Stimulated activated CD8-positive, alpha-beta memory T cell treated with anti-CD3 and anti-CD28 coated beads, Interleukin-12 subunit alpha, Interleukin-12 subunit beta, amount 100 ng/mL, for 24 hours (primary cell): Measurements from ENCODE around the gene AIP.

Source experiments
- DNase-seq: peaks from one replicate; pipeline ENCODE4 v3.0.0-alpha.2; 2020; ENCODE audit errors: extremely low read depth

Gene AIP

GRCh38 chr11:67493548-67494370, 10.9 kb downstream of the AIP start:
- no peak for DNase-seq

- no peak for DNase-seq
These were observed 11.8 kb downstream of the AIP start for GRCh38 chr11:67494371-67495233.

- DNase-seq = no peak
These were observed 12.6 kb downstream of the AIP start for GRCh38 chr11:67495234-67496005.

DNA sequence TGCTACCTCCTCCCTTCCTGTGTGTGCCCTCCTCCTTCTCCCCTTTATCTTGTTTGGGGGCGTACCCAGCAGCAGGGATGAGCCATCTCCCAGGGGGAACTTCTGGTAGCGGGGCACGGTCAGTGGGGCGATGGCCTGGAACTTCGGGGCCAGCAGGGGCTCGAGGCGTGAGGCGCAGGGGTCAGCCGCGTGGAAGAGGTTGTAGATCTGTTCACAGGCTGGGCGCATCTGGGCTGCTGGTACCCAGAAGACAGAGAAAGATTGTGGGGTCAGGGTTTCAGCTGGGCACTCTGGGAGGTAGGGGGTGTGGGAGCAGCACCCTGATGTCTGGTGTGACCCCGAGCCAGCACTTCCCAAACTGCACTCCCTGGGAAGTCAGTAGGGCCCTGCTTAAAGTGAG, 13.3 kb downstream of the AIP start:
- no peak for DNase-seq

GRCh38 chr11:67497656-67498291, 14.9 kb downstream of the AIP start:
- DNase-seq = no peak

DNA sequence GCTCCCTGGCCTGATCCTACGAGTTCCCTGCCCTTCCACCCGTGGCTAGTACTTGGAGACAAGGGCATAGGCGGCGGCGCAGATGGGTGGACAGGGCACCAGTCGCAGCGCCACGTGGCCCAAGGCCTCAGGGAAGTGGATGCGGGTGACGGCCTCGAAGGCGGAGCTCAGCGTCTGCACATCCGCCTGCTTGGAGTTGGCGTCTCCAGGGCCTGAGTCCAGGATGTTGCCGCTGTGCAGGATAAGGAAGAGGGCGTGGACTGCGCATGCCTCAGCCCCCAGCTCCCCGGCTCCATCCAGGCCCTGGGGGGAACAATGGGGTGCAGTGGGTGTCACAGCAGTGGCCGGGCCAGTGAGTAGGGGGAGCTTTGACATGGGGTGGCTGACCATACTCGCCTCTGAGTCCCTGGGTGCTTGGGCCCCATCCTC, 15.7 kb downstream of the AIP start:
- DNase-seq = no peak

GRCh38 chr11:67499808-67500483, 17.1 kb downstream of the AIP start:
- DNase-seq = no peak

DNA sequence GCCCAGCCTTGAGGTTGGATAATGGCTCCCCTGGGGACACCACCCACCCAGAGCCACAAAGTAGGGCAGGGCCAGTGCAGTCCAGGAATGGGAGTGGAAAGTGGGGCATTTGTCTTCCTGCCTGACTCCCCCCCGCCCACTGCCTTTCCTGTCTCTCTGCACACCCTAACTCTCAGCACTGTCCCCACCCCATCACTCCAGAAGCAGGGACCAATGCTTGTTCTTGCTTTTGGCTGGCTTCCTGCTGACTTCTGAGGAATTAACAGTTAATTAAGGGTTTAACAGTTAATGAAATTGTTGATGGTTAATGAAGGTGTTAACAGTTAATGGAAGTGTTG, 17.6 kb downstream of the AIP start:
- no peak for DNase-seq

DNA sequence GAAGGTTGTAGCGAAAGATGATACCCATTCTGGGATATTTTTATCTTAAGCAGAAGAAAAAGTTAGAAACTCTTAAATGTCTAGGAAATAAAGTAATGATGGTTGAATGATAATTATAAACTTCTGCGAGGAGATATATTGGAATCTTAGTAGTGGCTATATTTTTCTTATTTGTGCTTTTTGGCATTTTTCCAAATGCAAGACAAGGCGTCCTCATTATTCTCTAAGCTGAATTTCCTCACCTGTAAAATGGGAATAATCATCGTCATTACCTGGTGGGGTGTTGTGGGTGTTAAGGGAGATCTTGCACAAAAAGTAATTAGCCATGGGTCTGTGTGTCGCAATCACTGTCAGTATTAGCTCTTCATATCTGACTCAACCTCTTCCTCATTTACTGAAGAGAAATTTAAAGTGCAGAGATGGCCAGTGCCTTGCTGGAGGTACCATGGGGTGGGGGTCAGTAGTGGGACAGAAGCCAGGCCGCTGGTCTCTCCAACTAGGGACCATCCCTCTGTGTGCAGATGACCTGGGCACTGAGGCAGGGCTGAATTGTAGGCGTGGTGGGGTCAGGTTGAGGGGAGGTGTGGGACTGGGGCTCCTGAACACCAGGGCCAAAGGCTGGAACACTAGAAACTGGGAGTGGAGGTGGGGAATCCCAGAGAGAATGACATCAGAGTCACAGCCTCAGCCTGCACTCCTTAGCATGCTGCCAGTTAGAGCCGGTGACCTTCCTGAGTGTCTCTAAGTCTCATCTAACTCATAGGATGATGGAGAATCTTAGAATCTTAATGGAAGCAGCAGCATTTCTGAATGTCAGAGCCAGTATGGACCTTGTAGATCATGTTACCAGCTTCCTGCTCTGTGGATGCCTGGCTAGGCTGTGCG, 18.2 kb downstream of the AIP start:
- DNase-seq = no peak

DNA sequence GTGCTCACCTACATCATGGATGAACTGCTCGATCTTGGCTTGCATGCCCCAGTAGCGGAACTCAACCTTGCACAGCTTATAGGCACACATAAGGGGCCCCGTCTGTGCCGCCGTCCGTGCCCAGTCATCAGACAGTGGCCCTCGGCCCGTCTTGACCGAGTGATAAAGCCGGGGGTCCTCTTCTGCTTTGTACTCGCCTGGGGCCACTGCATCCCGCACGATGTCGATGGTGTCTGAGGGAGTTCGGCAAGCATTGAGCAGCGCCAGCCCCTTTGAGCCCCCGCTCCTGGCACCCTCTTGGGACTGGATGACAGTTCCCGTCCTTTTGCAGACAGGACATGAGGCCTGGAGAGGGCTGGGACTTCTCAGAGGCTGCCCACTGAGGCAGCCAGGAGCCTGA, 19.0 kb downstream of the AIP start:
- no peak for DNase-seq

DNA sequence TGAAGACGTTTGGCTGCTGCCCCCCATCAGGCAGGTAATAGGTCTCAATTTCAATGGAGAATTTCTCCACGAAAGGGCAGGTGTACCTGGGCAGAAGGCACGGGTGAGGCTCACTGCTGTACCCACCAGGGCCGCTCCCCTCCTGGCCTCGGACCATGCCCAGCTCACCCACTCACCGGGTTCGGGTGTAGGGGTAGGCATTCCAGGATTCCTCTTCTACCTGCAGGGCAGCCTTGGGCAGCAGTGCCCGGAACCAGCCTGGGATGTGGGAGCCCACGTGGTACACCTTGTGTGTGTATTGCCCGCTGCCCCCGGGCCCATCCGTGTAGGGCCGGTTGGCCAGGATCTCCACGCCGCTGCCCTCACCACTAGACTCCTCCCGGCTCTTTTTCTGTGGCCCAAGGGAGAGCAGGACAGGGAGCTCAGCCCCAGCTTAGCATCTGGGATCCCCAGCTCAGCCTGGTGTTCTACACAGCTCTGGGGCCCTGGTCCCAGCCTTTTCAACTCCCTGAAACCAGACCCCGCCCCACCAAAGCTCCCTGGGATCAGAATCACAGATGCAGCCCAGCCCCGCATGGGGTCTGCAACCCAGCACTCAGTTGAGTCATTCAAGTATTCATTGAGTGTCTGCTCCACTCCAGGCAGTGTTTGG, 19.6 kb downstream of the AIP start:
- DNase-seq = no peak

DNA sequence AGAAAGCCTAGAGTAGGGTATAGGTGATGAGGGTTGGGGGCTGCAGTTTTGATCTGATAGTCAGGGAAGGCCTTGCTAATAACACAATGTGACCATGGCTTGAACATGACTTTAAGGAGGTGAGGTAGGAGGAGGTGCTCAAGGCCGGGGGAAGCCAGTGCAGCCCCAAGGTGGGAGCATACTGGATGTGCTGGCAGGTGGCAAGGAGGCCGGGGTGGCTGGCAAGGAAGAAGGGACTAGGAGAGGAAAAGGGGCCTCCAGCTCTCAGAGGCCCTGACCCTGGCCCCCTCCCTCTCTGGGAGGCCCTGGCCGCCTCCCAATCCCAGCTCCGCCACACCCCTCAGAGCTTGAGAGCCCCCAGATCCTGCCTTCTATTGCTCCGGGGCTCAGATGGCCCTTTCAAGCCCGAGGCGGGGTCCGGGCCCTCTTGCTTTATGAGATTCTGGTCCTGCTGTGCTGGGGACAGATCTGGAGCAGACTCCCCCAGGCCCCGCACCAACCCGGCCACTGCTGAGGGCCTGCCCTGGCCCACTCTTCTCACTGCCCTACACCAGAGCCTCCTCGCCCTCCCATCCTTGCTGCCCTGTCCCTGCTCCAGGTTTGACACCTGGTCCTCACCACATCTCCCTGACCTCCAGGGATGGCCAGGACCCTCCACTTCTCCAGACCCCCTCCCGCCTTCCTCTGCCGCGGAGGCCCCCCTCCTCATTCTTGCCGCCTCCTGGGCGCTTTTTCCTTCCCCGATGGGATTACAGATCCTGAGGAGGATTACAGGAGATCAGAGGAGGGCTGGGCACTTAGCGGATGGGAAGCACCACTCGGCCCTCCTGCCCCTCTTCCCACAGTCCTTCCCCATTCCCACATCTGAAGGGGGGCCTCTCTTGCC, 20.5 kb downstream of the AIP start:
- DNase-seq = no peak

- DNase-seq = no peak
These were observed 21.5 kb downstream of the AIP start for GRCh38 chr11:67504005-67504949.

- no peak for DNase-seq
These were observed 22.2 kb downstream of the AIP start, which contains the start of gene PITPNM1 for GRCh38 chr11:67504950-67505581. Gene PITPNM1 (minus strand): TSS chr11:67505363. CDS start chr11:67504180, 1,183 bp downstream.

DNA sequence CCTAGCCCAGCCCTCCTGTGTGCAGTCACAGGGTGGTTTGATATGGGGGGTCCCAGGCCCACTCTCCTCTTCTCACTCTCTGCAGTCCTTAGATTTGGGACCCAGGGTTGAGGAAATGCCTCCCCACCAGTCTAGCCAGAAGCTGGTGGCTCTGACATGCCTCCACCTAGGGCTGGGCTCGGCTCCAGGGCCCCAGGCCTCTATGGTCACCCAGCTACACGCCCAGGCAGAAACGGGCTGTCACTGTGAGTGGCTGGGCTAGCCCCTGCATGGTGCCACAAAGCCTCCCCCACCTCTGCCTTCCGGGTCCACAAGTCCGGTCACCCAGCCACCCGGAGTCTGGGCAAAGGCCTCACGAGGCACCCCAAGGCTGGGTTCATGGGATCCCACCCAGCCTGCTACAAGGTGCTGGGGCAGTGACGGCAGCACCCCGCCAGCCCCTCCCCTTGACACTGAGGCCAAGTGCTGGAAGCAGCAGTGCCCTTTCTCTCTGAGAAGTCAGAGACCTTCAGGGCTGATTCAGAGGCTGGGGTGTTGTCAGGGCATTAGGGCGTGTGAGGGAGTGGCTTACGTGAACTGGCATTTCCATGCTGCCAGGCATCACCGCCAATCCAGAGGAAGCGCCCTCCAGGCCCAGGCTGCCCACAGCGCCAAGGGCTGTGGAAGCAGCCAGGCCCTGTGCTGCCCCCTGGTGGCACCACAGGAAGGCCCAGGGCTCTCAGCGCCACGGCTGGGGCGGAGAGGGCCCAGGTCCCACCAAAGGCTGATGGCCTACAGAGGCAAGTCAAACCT, 23.0 kb downstream of the AIP start:
- peak; percentile 80 for DNase-seq

DNA sequence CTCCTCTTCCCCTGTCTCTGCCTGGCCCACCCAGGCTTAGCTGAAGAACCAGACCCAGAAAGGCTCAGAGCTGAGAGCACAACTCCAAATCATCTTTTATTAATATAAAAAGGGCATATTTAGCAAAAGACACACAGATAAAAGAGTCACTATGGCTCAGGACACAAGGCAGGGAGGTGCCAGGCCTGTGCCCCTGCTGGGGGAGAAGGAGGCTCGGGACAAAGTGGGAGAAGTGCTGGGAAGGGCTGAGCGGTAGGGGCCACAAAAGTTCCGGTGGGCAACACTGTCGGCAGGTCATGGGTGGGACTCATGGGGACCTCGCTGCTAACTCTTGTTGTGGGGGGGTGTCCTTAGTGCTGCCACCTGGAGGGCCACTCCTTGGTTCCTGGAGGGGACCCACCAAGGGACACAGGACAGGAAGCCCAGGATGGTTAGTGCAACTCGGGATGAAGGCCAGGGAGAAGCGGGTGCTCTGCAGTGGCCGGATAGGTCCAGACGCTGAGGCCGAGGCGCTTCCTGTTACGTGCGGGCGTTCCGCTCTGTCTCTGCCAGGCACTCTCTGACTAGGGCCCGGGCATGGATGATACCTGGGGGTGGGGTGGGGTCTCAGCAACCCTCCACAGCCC, 23.7 kb downstream of the AIP start:
- no peak for DNase-seq
